ENCODE data around the gene TYMP. TPM values are rescaled to one million over a fixed set of nuclear protein-coding genes. Genes with fewer than 3 reads are reported as not detected.

TYMP gene
- total RNA-seq, 1 experiment from 2014 or later, result 12.3 TPM

DNA sequence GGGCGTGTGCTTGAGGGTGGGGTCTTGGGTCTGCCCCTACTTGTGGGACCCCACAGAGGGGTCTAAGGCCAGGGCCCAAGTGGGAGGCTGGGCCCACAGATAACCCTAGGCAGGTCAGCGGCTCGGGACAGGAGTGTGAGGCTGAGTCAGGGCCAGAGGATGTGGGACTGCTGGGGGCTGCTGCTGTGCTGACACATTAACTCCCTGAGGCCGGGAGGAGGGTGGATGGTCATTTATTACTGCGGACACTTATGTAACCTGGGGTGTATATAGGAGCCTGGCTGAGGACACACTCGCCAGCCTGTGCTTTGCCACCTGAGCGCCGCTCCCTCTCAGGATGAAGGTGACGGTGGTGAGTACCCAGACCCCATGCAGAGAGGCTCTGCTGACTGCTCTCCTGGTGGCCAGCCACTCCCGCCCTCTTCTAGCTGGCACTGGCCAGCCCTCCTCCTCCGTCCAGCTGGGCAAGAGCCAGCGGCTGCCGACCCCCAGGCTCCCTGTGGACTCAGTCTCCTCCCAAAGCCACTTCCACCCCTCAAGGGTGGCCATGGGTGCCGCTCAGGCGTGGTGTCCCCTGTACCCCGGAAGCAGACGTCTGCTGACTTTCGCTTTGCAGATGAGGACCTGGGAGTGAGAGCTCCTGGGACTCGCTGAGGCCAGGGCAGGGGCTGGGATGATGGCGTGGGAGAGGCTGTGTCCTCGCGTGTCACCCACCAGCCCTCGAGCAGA is 43.1 kb downstream of the TYMP start, which contains the start of gene MIOX:
MIOX (plus strand) TSS at position 299 of the 729 bp plus-strand sequence; CDS start at position 338, 39 bp downstream.
- CTCF ChIA-PET, result no interaction called here
- H3K9me2 ChIP-seq (replicated peaks; ENCODE audit: low read length), result no peaks in the 10 kb centered on the region
- H3K36me3 ChIP-seq (ENCODE audit: low read depth, low read length), result no peaks in the 10 kb centered on the region
- TF ChIP-seq EZH2phosphoT487 (IDR thresholded peaks at IDR 0.05; ENCODE audit: borderline replicate concordance, low read length), result no peak
- TF ChIP-seq EZH2 (IDR thresholded peaks at IDR 0.05; ENCODE audit: low read length, unreplicated experiment), result no peak
- TF ChIP-seq, protein P1, sequence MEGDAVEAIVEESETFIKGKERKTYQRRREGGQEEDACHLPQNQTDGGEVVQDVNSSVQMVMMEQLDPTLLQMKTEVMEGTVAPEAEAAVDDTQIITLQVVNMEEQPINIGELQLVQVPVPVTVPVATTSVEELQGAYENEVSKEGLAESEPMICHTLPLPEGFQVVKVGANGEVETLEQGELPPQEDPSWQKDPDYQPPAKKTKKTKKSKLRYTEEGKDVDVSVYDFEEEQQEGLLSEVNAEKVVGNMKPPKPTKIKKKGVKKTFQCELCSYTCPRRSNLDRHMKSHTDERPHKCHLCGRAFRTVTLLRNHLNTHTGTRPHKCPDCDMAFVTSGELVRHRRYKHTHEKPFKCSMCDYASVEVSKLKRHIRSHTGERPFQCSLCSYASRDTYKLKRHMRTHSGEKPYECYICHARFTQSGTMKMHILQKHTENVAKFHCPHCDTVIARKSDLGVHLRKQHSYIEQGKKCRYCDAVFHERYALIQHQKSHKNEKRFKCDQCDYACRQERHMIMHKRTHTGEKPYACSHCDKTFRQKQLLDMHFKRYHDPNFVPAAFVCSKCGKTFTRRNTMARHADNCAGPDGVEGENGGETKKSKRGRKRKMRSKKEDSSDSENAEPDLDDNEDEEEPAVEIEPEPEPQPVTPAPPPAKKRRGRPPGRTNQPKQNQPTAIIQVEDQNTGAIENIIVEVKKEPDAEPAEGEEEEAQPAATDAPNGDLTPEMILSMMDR (conservative IDR thresholded peaks at IDR 0.05; ENCODE audit: low read depth, low read length), result no peak
- H3K4me3 ChIP-seq (ENCODE audit: low read length), result no peak within 1 kb of the TSS
- H3K9me3 ChIP-seq (ENCODE audit: low read length), result no peaks in the 10 kb centered on the region
- no peak within 1 kb of the TSS for H2AFZ ChIP-seq (ENCODE audit: low read length)
- no TSS peak for BruUV-seq (replicated peaks)
- H3K27ac ChIP-seq (ENCODE audit: low read length), result no peak within 1 kb of the TSS
- intact Hi-C loops (cut with micrococcal nuclease), result no loop called here
- no peaks in the 10 kb centered on the region for H3K79me2 ChIP-seq (ENCODE audit: low read length)
- ATAC-seq (peak; percentile 42), DNase-seq (no peak)
- POLR2A ChIA-PET (ENCODE audit: unreplicated experiment), result no interaction called here
- no peaks in the 10 kb centered on the region for H4K20me1 ChIP-seq (ENCODE audit: low read length)
- no peaks in the 10 kb centered on the region for H3F3A ChIP-seq (ENCODE audit: low read length, unreplicated experiment)
- H3K9ac ChIP-seq (ENCODE audit: low read length), result no peak within 1 kb of the TSS
- no peak within 1 kb of the TSS for H3K4me2 ChIP-seq (ENCODE audit: low read length)
- no peaks in the 10 kb centered on the region for H3K4me1 ChIP-seq (ENCODE audit: insufficient read depth, low read length)
- H3K27me3 ChIP-seq (ENCODE audit: low read length), result no peaks in the 10 kb centered on the region

DNA sequence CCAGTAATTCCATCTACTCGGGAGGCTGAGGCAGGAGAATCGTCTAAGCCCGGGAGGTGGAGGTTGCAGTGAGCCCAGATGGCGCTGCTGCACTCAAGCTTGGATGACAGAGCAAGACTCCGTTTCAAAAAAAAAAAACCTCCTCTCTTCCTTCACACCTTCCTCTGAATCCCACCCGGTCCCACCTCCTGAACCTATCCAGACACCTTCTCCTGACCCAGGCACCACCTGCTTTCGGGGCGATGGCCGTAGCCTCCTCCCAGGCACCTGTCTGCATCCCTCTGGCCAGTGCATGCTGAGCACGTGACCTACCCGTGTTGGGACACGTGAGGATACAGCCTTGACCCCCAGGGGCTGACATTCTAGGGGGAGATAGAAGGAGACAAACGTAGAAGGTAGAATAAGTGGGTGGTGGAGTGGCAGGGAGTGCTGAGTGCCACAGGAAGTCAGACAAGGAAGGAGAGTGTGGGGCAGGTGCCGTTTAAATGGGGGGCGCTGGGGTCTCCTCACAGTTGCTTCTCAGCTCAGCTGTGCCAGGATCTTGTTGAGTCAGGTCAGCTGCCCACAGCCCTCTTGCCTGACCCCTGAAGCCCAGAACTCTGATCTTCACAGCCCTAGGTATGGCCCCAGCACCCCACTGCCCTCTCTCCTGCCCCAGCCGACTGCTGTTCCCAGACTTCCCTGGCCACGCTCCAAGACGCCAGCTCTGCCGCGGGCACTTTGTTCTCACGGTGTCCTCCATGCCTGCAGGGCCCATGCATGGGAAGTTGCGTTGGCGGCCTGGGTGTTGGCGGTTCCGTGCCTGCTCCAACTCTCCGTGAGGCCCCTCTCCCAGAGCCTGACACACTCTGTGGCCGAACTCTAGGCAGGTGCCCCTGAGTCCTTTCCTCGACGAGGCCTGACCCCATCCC is 44.3 kb downstream of the TYMP start:
- no peak overlapping the region for H2AFZ ChIP-seq (ENCODE audit: low read length)
- H3K4me1 ChIP-seq (ENCODE audit: insufficient read depth, low read length), result no peaks in the 10 kb centered on the region
- H3K9ac ChIP-seq (ENCODE audit: low read length), result no peak overlapping the region
- no peaks in the 10 kb centered on the region for H3K79me2 ChIP-seq (ENCODE audit: low read length)
- no peaks in the 10 kb centered on the region for H3K9me2 ChIP-seq (replicated peaks; ENCODE audit: low read length)
- intact Hi-C loops (cut with micrococcal nuclease), result no loop called here
- BruUV-seq (replicated peaks), result no TSS peak
- TF ChIP-seq, protein P1 (conservative IDR thresholded peaks at IDR 0.05; ENCODE audit: low read depth, low read length), result no peak
- TF ChIP-seq EZH2phosphoT487 (IDR thresholded peaks at IDR 0.05; ENCODE audit: borderline replicate concordance, low read length) (no peak), EZH2 (IDR thresholded peaks at IDR 0.05; ENCODE audit: low read length, unreplicated experiment) (no peak)
- POLR2A ChIA-PET (ENCODE audit: unreplicated experiment), result no interaction called here
- DNase-seq (no peak), ATAC-seq (no peak)
- no peak overlapping the region for H3K27ac ChIP-seq (ENCODE audit: low read length)
- no peaks in the 10 kb centered on the region for H4K20me1 ChIP-seq (ENCODE audit: low read length)
- no peaks in the 10 kb centered on the region for H3F3A ChIP-seq (ENCODE audit: low read length, unreplicated experiment)
- H3K36me3 ChIP-seq (ENCODE audit: low read depth, low read length), result no peaks in the 10 kb centered on the region
- no peaks in the 10 kb centered on the region for H3K27me3 ChIP-seq (ENCODE audit: low read length)
- H3K9me3 ChIP-seq (ENCODE audit: low read length), result no peaks in the 10 kb centered on the region
- no peak overlapping the region for H3K4me3 ChIP-seq (ENCODE audit: low read length)
- CTCF ChIA-PET, result interaction anchor here (0.6 to 0.7 kb wide), 2 partner anchors 32 to 87 kb away, joined by 3 to 8 read pairs; no protein-coding TSS in a partner anchor
- H3K4me2 ChIP-seq (ENCODE audit: low read length), result no peak overlapping the region
